Brain microvascular endothelial cell (primary cell): ENCODE data around the gene KHDRBS2.

Source experiments
- DNase-seq: peaks from one replicate; pipeline ENCODE4 v3.0.0-alpha.2; 2020
- H3K27ac ChIP-seq: fragments of 250-450 bp; sonication (Bioruptor Pico); 2 replicates; pipeline ENCODE4 v1.5.1; 2020; ENCODE audit warnings: mild to moderate bottlenecking, moderate library complexity
- H3K27me3 ChIP-seq: fragments of 250-450 bp; sonication (Bioruptor Pico); replicated peaks from 2 replicates; pipeline ENCODE4 v1.5.1; 2020; ENCODE audit warnings: mild to moderate bottlenecking
- H3K36me3 ChIP-seq: fragments of 250-450 bp; sonication (Bioruptor Pico); replicated peaks from 2 replicates; pipeline ENCODE4 v1.5.1; 2020; ENCODE audit warnings: mild to moderate bottlenecking
- H3K4me3 ChIP-seq: 2 replicates; pipeline ENCODE4 v1.5.1; 2011; ENCODE audit warnings: low read depth, mild to moderate bottlenecking, control low read depth, low read length, moderate library complexity
- in situ Hi-C: cut with HindIII; loops from 2 replicates; pipeline ENCODE4 v1.10.0; 2017; ENCODE audit warnings: low sequenced_read_pairs, low pct_ligation_motif_present
- TF ChIP-seq, protein P1 (sequence below): IDR thresholded peaks from 2 replicates; pipeline ENCODE4 v1.5.1; 2011; ENCODE audit warnings: low read depth, mild to moderate bottlenecking, moderate library complexity, low read length, control low read depth, inconsistent platforms; ENCODE audit errors: missing control alignments

The KHDRBS2 gene

DNA sequence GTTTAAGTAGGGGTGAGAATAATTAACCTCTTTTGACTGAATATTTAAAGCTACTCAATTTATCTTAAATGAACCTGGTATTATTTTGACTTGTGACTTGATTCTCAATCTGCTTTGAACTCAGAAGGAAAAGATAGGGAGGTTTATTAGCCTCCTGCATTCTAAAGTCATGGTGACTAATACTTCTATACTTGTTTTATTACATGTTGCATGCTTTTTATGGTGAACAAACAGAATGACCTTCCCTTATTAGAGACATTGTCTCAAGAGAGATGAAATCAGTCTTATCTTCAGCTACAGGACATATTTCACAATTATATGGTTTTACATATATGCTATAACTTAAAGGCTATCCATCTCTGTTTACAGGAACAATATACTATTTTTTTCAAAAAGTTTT, 336.9 kb downstream of the KHDRBS2 start:
- TF ChIP-seq, protein P1, sequence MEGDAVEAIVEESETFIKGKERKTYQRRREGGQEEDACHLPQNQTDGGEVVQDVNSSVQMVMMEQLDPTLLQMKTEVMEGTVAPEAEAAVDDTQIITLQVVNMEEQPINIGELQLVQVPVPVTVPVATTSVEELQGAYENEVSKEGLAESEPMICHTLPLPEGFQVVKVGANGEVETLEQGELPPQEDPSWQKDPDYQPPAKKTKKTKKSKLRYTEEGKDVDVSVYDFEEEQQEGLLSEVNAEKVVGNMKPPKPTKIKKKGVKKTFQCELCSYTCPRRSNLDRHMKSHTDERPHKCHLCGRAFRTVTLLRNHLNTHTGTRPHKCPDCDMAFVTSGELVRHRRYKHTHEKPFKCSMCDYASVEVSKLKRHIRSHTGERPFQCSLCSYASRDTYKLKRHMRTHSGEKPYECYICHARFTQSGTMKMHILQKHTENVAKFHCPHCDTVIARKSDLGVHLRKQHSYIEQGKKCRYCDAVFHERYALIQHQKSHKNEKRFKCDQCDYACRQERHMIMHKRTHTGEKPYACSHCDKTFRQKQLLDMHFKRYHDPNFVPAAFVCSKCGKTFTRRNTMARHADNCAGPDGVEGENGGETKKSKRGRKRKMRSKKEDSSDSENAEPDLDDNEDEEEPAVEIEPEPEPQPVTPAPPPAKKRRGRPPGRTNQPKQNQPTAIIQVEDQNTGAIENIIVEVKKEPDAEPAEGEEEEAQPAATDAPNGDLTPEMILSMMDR, result no peak
- H3K27ac ChIP-seq, result no peak overlapping the region
- no peak for DNase-seq
- in situ Hi-C loops, result no loop called here
- no peak overlapping the region for H3K4me3 ChIP-seq
- H3K36me3 ChIP-seq, result no peaks in the 10 kb centered on the region
- no peaks in the 10 kb centered on the region for H3K27me3 ChIP-seq

GRCh38 chr6:61947311-61947947, 338.6 kb downstream of the KHDRBS2 start:
- TF ChIP-seq, protein P1, result no peak
- in situ Hi-C loops, result no loop called here
- H3K27me3 ChIP-seq, result no peaks in the 10 kb centered on the region
- no peak for DNase-seq
- H3K4me3 ChIP-seq, result no peak overlapping the region
- H3K36me3 ChIP-seq, result no peaks in the 10 kb centered on the region
- H3K27ac ChIP-seq, result no peak overlapping the region

- DNase-seq, result no peak
- H3K27ac ChIP-seq, result no peak overlapping the region
- no peaks in the 10 kb centered on the region for H3K36me3 ChIP-seq
- H3K4me3 ChIP-seq, result no peak overlapping the region
- TF ChIP-seq, protein P1, result no peak
- in situ Hi-C loops, result no loop called here
- no peaks in the 10 kb centered on the region for H3K27me3 ChIP-seq
Measured at GRCh38 chr6:61940919-61941318, 345.1 kb downstream of the KHDRBS2 start.

- TF ChIP-seq, protein P1, result no peak
- no peak overlapping the region for H3K4me3 ChIP-seq
Measured at GRCh38 chr6:61935242-61935846, 350.7 kb downstream of the KHDRBS2 start.

DNA sequence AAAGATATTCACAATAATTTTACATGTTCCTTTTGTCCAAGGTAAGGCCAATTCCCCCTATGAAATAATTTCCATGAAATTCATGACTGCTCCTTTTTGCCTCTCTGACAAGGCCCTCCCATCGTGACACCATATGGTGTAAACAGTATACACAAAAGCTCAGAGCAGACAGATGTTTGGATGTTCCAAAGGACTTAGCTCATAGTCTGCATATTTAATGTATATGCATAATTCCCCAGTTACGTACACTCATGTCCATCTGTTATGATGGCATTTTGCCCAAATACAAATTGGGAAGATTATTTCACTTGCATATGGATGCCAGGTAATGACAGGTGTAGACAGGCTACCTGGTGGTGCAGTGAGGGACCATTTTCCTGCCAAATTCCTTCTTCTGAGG, 376.5 kb downstream of the KHDRBS2 start:
- in situ Hi-C loops, result no loop called here
- no peaks in the 10 kb centered on the region for H3K36me3 ChIP-seq
- DNase-seq, result no peak
- no peak overlapping the region for H3K27ac ChIP-seq
- TF ChIP-seq, protein P1, result no peak
- no peak overlapping the region for H3K4me3 ChIP-seq
- no peaks in the 10 kb centered on the region for H3K27me3 ChIP-seq

More at GRCh38 chr6:61935242-61935846, 350.7 kb downstream of the KHDRBS2 start:
- DNase-seq, result no peak
- in situ Hi-C loops, result no loop called here
- Histone ChIP-seq H3K36me3 (no peaks in the 10 kb centered on the region), H3K27me3 (no peaks in the 10 kb centered on the region), H3K27ac (no peak overlapping the region)
